Sigmoid colon (tissue), 3 donors: ENCODE results near the gene ACSL4.

Experiments used
- CTCF ChIP-seq, 4 experiments: fragments of 450-650 bp in 3 of 4; fragments of 200-600 bp in 1 of 4; IDR thresholded peaks; one replicate each; pipeline ENCODE4 v1.5.1; 2016 to 2019; ENCODE audit warnings: antibody characterized with exemption in 4 of 4, mild to moderate bottlenecking in 3 of 4, moderate library complexity in 2 of 4
- POLR2A ChIP-seq, 2 donors: fragments of 450-650 bp; IDR thresholded peaks; one replicate each; pipeline ENCODE4 v1.6.1; 2016; ENCODE audit warnings: antibody characterized with exemption in 2 of 2, mild to moderate bottlenecking in 2 of 2, moderate library complexity in 2 of 2

DNA sequence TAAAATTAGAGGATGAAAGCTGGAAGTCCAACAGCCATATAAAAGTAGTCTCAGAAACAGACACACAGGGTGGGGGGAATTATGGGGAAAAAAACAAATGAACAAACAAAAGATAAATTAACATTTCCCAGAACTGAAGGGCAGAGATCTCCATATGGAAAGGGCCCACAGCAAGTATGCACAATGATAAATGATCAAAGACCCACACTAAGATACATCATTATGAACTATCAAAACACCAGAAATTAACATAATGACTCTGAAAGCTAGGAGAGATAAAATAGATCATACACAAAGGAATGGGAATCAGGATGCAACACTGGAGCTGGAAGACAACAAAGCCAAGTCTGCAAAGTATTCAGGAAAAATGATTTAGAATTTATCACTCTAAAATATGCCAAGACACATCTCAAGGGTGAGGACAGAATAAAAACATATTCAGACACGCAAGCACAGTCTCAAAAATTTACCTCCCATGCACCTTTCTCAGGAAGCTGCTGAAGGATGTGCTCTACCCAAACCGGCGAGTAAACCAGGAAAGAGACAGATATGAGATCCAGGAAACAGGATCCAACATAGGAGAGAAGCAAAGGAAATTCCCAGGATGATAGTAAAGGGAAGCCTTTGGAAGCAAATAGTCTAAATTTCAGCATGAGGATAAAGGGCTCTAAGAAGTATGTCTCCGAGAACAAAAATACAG lies 77.4 kb downstream of the ACSL4 start:
- TF ChIP-seq CTCF (IDR thresholded peaks at IDR 0.05) (no peak), POLR2A (IDR thresholded peaks at IDR 0.05) (no peak)
